ENCODE measurements around the gene JOSD1.

DNA sequence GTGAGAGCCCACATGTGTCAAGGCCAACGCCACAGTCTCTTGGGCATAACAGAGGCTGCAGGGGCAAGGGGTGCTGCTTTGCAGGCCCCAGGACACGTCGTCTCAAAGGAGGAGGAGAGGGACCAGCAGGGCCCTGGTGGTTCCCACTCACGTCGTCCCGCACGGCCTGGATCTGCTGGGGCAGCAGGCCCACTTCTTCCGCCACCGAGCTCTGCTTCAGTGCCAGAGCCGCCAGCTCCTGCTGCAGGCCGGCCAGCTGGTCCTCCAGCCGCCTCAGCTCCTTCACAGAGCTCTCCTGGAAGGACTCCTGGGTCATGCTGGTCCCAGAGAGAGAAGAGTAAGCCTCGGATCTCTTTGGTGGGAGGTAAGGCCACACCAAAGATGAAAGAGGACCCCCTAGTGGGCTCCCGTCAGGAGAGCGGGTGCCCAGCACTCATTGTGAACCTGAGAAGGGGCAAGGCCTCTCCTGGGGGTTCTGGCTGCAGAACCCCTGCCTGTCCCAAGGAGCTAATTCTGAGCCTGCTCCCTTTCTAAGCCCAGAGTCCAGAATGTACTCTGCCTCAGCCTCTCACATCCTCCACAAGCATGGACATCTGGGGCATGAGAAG lies 39.5 kb upstream of the JOSD1 start:
- TF ChIP-seq EZH2phosphoT487 (IDR thresholded peaks at IDR 0.05; ENCODE audit: insufficient read depth, low read depth) (no peak), EZH2 (IDR thresholded peaks at IDR 0.05; ENCODE audit: insufficient read depth, poor library complexity, severe bottlenecking) (no peak)
